Mucosa of descending colon (tissue), 3 donors: ENCODE measurements around the gene ABHD13. TPM values are rescaled to one million over a fixed set of nuclear protein-coding genes. Genes with fewer than 3 reads are reported as not detected.

Experiments used
- ATAC-seq: fragments of 200-7000 bp; cut with Tn5 transposase; one replicate; pipeline ENCODE4 v1.9.1; 2020; ENCODE audit warnings: mild to moderate bottlenecking, moderate library complexity
- DNase-seq, 3 donors: peaks; one replicate each; pipeline ENCODE4 v3.0.0-alpha.2; 2020
- H3K36me3 ChIP-seq: fragments of 200-600 bp; one replicate; pipeline ENCODE4 v1.8.0; 2021; ENCODE audit warnings: low read depth, mild to moderate bottlenecking
- H3K4me1 ChIP-seq: fragments of 200-600 bp; one replicate; pipeline ENCODE4 v1.8.0; 2021; ENCODE audit warnings: low read depth, mild to moderate bottlenecking
- H3K4me3 ChIP-seq: fragments of 200-600 bp; one replicate; pipeline ENCODE4 v1.8.0; 2021; ENCODE audit warnings: mild to moderate bottlenecking
- H3K9me3 ChIP-seq: fragments of 200-600 bp; one replicate; pipeline ENCODE4 v1.8.0; 2021; ENCODE audit warnings: mild to moderate bottlenecking
- intact Hi-C, 2 donors: fragments of 100-400 bp; cut with DNase I in 1 of 2; cut with micrococcal nuclease in 1 of 2; formaldehyde crosslinking; loops; one replicate each; pipeline versions ENCODE4 v1.11.0 to v1.11.1; 2022; cut with DNase I, micrococcal nuclease
- total RNA-seq, 3 donors: library from RNA; stranded (reverse); fragmentation: NEBNext Ultra II Directional in 2 of 3; extraction: Animal tissue kit (Norgen Biotek cat#: 25700) in 2 of 3; gene quantifications; one replicate each; pipeline versions ENCODE4 v1.2.1 to v1.2.4, GENCODE V29; 2021 to 2023
- TF ChIP-seq, protein P1 (sequence below): fragments of 200-600 bp; IDR thresholded peaks from one replicate; pipeline ENCODE4 v1.8.0; 2022; ENCODE audit warnings: antibody characterized with exemption, mild to moderate bottlenecking
- donor health status: DM: no; HTN: no; CAD: no; lungs with moderate emphysema.
- donor health status: DM: no; HTN: no; CAD: no.
- donor health status: DM: no; HTN: yes; CAD: no.

ABHD13 gene
- total RNA-seq, 3 donors from 2014 or later, result 8.4 to 10.3 (median 9.4) TPM

DNA sequence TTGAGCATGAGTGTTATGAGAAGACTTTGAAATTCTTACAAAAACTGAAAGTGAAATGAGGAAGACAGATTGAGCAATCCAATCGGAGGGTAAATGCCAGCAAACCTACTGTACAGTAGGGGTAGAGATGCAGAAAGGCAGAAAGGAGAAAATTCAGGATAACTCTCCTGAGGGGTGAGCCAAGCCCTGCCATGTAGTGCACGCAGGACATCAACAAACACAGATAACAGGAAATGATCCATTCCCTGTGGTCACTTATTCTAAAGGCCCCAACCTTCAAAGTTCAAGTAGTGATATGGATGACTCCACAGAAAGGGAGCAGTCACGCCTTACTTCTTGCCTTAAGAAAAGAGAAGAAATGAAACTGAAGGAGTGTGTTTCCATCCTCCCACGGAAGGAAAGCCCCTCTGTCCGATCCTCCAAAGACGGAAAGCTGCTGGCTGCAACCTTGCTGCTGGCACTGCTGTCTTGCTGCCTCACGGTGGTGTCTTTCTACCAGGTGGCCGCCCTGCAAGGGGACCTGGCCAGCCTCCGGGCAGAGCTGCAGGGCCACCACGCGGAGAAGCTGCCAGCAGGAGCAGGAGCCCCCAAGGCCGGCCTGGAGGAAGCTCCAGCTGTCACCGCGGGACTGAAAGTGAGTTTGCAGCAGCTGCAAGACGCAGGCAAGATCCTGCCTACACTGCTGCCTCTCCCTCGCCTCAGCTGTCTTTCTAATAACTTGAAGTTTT is 51.6 kb downstream of the ABHD13 start, which contains the start of gene TNFSF13B:
TNFSF13B (plus strand) TSS at position 118 of the 728 bp plus-strand sequence; CDS start at position 296, 178 bp downstream.
- TF ChIP-seq, protein P1, sequence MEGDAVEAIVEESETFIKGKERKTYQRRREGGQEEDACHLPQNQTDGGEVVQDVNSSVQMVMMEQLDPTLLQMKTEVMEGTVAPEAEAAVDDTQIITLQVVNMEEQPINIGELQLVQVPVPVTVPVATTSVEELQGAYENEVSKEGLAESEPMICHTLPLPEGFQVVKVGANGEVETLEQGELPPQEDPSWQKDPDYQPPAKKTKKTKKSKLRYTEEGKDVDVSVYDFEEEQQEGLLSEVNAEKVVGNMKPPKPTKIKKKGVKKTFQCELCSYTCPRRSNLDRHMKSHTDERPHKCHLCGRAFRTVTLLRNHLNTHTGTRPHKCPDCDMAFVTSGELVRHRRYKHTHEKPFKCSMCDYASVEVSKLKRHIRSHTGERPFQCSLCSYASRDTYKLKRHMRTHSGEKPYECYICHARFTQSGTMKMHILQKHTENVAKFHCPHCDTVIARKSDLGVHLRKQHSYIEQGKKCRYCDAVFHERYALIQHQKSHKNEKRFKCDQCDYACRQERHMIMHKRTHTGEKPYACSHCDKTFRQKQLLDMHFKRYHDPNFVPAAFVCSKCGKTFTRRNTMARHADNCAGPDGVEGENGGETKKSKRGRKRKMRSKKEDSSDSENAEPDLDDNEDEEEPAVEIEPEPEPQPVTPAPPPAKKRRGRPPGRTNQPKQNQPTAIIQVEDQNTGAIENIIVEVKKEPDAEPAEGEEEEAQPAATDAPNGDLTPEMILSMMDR, result no peak
- peak; percentile 26 to 75 (median 58) for DNase-seq
- intact Hi-C loops, result no loop called here
- peak; percentile 84 for ATAC-seq
- H3K4me3 ChIP-seq, result no peak within 1 kb of the TSS
- no peaks in the 10 kb centered on the region for H3K9me3 ChIP-seq
- H3K4me1 ChIP-seq, result no peaks in the 10 kb centered on the region
- no peaks in the 10 kb centered on the region for H3K36me3 ChIP-seq

DNA sequence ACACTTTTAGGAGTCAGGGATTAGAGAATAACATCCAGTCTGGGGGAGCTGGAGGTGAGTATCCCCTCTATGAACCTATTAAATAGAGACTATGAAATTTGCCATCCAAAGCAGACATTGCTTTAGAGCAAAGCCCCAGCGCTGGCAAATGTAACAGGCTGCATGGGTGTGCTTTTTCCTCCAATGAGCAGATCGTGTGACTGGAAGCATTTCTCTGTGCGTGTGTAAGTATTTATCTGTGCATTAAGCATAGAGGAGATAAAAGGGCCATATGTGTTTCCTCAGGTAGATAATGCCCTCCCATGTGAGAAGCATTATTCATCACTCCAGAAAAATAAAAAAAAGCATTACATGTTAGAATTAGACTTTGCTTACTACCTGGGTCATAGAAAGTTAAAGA is 52.2 kb downstream of the ABHD13 start:
- TF ChIP-seq, protein P1, result no peak
- intact Hi-C loops, result no loop called here
- no peak for DNase-seq
- Histone ChIP-seq H3K36me3 (no peaks in the 10 kb centered on the region), H3K4me3 (no peak overlapping the region), H3K4me1 (no peaks in the 10 kb centered on the region), H3K9me3 (no peaks in the 10 kb centered on the region)
- ATAC-seq, result peak; percentile 36

DNA sequence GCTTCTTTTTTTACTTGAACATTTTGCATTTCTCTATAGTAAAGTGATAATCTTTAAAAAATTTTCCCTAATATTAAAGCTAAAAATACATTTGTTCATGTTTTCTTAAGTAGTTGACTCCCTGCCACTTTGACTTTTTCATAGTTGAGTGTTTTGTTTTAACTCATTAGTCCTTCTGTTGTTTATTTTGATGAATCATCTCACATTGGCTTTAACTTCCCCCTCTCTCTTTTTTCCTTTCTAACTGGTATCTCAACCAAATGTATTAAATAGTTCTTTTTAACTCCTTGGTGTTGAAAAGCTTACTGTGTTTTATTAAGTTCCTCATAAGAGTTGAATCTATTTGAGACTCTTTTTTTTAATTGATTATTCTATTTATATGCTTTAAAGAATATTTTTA is 54.1 kb downstream of the ABHD13 start:
- no peaks in the 10 kb centered on the region for H3K4me1 ChIP-seq
- no peak for ATAC-seq
- no peaks in the 10 kb centered on the region for H3K9me3 ChIP-seq
- intact Hi-C loops, result no loop called here
- H3K4me3 ChIP-seq, result no peak overlapping the region
- TF ChIP-seq, protein P1, result no peak
- no peaks in the 10 kb centered on the region for H3K36me3 ChIP-seq
- DNase-seq, result no peak

DNA sequence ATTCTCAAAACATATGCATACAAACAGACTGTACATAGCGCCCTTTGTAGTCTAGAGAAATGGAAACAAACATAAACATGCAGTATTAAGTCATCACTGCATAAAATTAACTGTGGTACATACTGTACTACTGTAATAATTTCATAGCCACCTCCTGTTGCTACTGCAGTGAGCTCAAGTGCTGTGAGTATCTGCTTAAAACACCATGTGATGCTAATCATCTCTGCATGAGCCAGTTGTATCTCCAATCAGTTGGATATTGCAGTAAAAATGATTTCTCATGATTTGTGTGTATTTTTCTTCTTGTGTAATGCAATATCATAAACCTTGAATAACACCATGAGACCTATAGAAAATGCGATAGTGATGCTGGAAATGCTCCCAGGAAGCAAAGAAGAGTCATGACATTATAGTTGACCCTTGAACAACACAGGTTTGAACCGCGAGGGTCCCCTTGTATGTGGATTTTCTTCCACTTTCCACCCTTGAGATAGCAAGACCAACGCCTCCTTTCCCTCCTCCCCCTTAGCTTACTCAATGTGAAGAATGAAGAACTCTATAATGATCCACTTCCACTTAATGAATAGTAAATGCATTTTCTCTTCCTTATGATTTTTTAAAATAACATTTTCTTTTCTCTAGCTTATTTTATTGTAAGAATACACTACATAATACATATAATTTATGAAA is 55.4 kb downstream of the ABHD13 start:
- intact Hi-C loops, result no loop called here
- Histone ChIP-seq H3K4me3 (no peak overlapping the region), H3K9me3 (no peaks in the 10 kb centered on the region), H3K36me3 (no peaks in the 10 kb centered on the region), H3K4me1 (no peaks in the 10 kb centered on the region)
- no peak for DNase-seq
- no peak for ATAC-seq
- TF ChIP-seq, protein P1, result no peak

DNA sequence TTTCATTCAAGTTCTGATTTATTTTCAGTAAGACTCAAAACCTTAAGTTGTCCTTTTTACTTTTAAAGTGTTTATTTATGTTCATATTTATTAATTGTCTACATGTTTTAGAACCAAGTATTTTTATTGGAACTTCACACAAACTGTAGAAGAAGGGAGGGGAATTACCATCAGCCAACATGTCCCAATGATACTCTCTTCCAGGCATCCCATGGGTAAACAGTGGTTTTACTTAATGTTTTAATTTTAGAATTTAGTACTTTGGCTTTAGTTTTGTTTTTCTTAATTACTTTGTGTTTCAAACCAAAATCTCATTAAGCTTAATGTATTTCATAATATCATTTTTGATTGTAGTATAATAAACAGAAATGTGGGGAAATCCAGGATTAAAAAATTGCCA is 56.5 kb downstream of the ABHD13 start:
- DNase-seq (no peak), ATAC-seq (no peak)
- TF ChIP-seq, protein P1, result no peak
- no peaks in the 10 kb centered on the region for H3K4me1 ChIP-seq
- no peak overlapping the region for H3K4me3 ChIP-seq
- no peaks in the 10 kb centered on the region for H3K9me3 ChIP-seq
- no peaks in the 10 kb centered on the region for H3K36me3 ChIP-seq
- intact Hi-C loops, result no loop called here
